Smooth muscle cell (in vitro differentiated cells): ENCODE results near the gene NXF2. TPM values are rescaled to one million over a fixed set of nuclear protein-coding genes. Genes with fewer than 3 reads are reported as not detected.

ENCODE experiments used
- DNase-seq: peaks from one replicate; lab custom pipeline; 2025; ENCODE audit not compliant: unreplicated experiment; lab: John Stamatoyannopoulos, UW
- H2AFZ ChIP-seq: fragments of 200-600 bp; sonication (generic); 2 replicates; pipeline ENCODE4 v1.6.0; 2016; ENCODE audit warnings: antibody characterized with exemption, low read depth, mild to moderate bottlenecking
- H3F3A ChIP-seq: fragments of 200-600 bp; sonication (generic); 2 replicates; pipeline ENCODE4 v1.6.0; 2017; ENCODE audit warnings: antibody characterized with exemption, low read depth
- H3K27ac ChIP-seq: fragments of 200-600 bp; sonication (generic); 2 replicates; pipeline ENCODE4 v1.5.1; 2016; ENCODE audit warnings: low read depth, mild to moderate bottlenecking
- H3K27me3 ChIP-seq: fragments of 200-600 bp; sonication (generic); 2 replicates; pipeline ENCODE4 v1.6.1; 2016; ENCODE audit warnings: low read depth, mild to moderate bottlenecking
- H3K36me3 ChIP-seq: fragments of 200-600 bp; sonication (generic); 2 replicates; pipeline ENCODE4 v1.5.1; 2016; ENCODE audit warnings: low read depth
- H3K4me1 ChIP-seq: fragments of 200-600 bp; sonication (generic); 2 replicates; pipeline ENCODE4 v1.5.1; 2016; ENCODE audit warnings: low read depth
- H3K4me2 ChIP-seq: fragments of 200-600 bp; sonication (generic); 2 replicates; pipeline ENCODE4 v1.6.0; 2016; ENCODE audit warnings: mild to moderate bottlenecking
- H3K4me3 ChIP-seq: fragments of 200-600 bp; sonication (generic); 2 replicates; pipeline ENCODE4 v1.5.1; 2016; ENCODE audit warnings: mild to moderate bottlenecking
- H3K79me2 ChIP-seq: fragments of 200-600 bp; sonication (generic); 2 replicates; pipeline ENCODE4 v1.6.0; 2016; ENCODE audit warnings: low read depth, mild to moderate bottlenecking
- H3K9ac ChIP-seq: fragments of 200-600 bp; sonication (generic); 2 replicates; pipeline ENCODE4 v1.6.0; 2016; ENCODE audit warnings: low read depth
- H3K9me3 ChIP-seq: fragments of 200-600 bp; sonication (generic); replicated peaks from 2 replicates; pipeline ENCODE4 v1.5.1; 2016; ENCODE audit warnings: low read depth
- H4K20me1 ChIP-seq: fragments of 200-600 bp; sonication (generic); 2 replicates; pipeline ENCODE4 v1.6.0; 2016; ENCODE audit warnings: low read depth
- CTCF ChIP-seq: fragments of 200-600 bp; sonication (generic); IDR thresholded peaks from 2 replicates; pipeline ENCODE4 v1.5.1; 2017; ENCODE audit warnings: borderline replicate concordance, mild to moderate bottlenecking, antibody characterized with exemption; ENCODE audit not compliant: insufficient read depth, poor library complexity, severe bottlenecking
- WGBS: methylation state at CpG from one replicate; pipeline ENCODE4 v1.1.7; 2016; ENCODE audit warnings: low lambda C conversion rate; 5-methylcytosine and 5-hydroxymethylcytosine counted together
- polyA plus RNA-seq: library from polyadenylated mRNA; unstranded; fragments of >200 nt; fragmentation: Nextera tagmentation; extraction: Ambion mirVana; gene quantifications from 2 replicates; pipeline ENCODE4 v1.2.1, GENCODE V29; 2016
- total RNA-seq: library from RNA; depleted of rRNA; stranded (reverse); fragments of >200 nt; gene quantifications from 2 replicates; pipeline ENCODE4 v1.2.3, GENCODE V29; 2014

The NXF2 gene
- total and polyA plus RNA-seq, 2 experiments from 2014 or later = not detected

GRCh38 chrX:102345916-102346315, 98.9 kb downstream of the NXF2 start:
- no peak overlapping the region for H3K4me3 ChIP-seq
- no peaks in the 10 kb centered on the region for H3K27me3 ChIP-seq
- no peaks in the 10 kb centered on the region for H3K36me3 ChIP-seq
- no peaks in the 10 kb centered on the region for H3K9me3 ChIP-seq
- no peaks in the 10 kb centered on the region for H4K20me1 ChIP-seq
- 35% methylated on average over 3 of the region's 3 CpGs for WGBS
- no peaks in the 10 kb centered on the region for H3K79me2 ChIP-seq
- H3K4me2 ChIP-seq = no peak overlapping the region
- no peak for DNase-seq
- no peaks in the 10 kb centered on the region for H3F3A ChIP-seq
- no peak overlapping the region for H3K27ac ChIP-seq
- H2AFZ ChIP-seq = no peak overlapping the region
- no peak overlapping the region for H3K9ac ChIP-seq
- H3K4me1 ChIP-seq = no peaks in the 10 kb centered on the region
- peak; percentile 67 for TF ChIP-seq CTCF

Other genes with a start within 250 kb of the NXF2 start
- gene TCEAL2, start 121.5 kb upstream of the NXF2 start, total RNA-seq = not detected in 2 replicates
- gene TCEAL2, start 121.5 kb upstream of the NXF2 start, polyA plus RNA-seq = not detected in 2 replicates
- not detected in 2 replicates for gene TCEAL6, start 104.7 kb upstream of the NXF2 start, total RNA-seq
- gene TCEAL6, start 104.7 kb upstream of the NXF2 start, polyA plus RNA-seq = not detected in 2 replicates
- gene BEX5, start 91.2 kb upstream of the NXF2 start, total RNA-seq = 1.2 TPM in 1 of 2 replicates, not detected in the other
- gene BEX5, start 91.2 kb upstream of the NXF2 start, polyA plus RNA-seq = 0.28 TPM in 1 of 2 replicates, not detected in the other
- not detected in 2 replicates for gene TCP11X1, start 31.9 kb upstream of the NXF2 start, total RNA-seq
- not detected in 2 replicates for gene TCP11X1, start 31.9 kb upstream of the NXF2 start, polyA plus RNA-seq
- gene NXF2B, start 192.8 kb downstream of the NXF2 start, total RNA-seq = not detected in 2 replicates
- not detected in 2 replicates for gene NXF2B, start 192.8 kb downstream of the NXF2 start, polyA plus RNA-seq
- not detected in 2 replicates for gene TCP11X2, start 224.6 kb downstream of the NXF2 start, total RNA-seq
- gene TCP11X2, start 224.6 kb downstream of the NXF2 start, polyA plus RNA-seq = not detected in 2 replicates